ACC112 (cell line): Measurements from ENCODE around the gene HSPA2.
"Not testable (repeated sequence)": the region's sequence is repeated elsewhere in the genome, so short reads cannot be mapped to it uniquely, and the experiment has no call there.

Experiments
- H2AFZ ChIP-seq: fragments of 200-600 bp; sonication (generic); one replicate; pipeline ENCODE4 v1.6.0; 2017; ENCODE audit warnings: antibody characterized with exemption, low read length; ENCODE audit not compliant: unreplicated experiment
- H3K27ac ChIP-seq: fragments of 200-600 bp; sonication (generic); 2 replicates; pipeline ENCODE4 v1.5.1; 2014; ENCODE audit warnings: low read depth, mild to moderate bottlenecking, antibody characterized with exemption, low read length, moderate library complexity
- H3K27me3 ChIP-seq: fragments of 200-600 bp; sonication (generic); 2 replicates; pipeline ENCODE4 v1.6.1; 2014; ENCODE audit warnings: mild to moderate bottlenecking, antibody characterized with exemption, low read length, moderate library complexity, mixed read lengths; ENCODE audit not compliant: insufficient read depth
- H3K36me3 ChIP-seq: fragments of 200-600 bp; sonication (generic); 2 replicates; pipeline ENCODE4 v1.6.1; 2016; ENCODE audit warnings: mild to moderate bottlenecking, antibody characterized with exemption, low read length, moderate library complexity, mixed read lengths; ENCODE audit not compliant: insufficient read depth
- H3K4me1 ChIP-seq: fragments of 200-600 bp; sonication (generic); one replicate; pipeline ENCODE4 v1.6.1; 2016; ENCODE audit warnings: low read length, mixed read lengths; ENCODE audit not compliant: insufficient read depth, unreplicated experiment, control insufficient read depth
- H3K4me3 ChIP-seq: fragments of 200-600 bp; sonication (generic); 2 replicates; pipeline ENCODE4 v1.5.1; 2014; ENCODE audit warnings: mild to moderate bottlenecking, low read depth, low read length
- H3K79me2 ChIP-seq: fragments of 200-600 bp; sonication (generic); one replicate; pipeline ENCODE4 v1.6.0; 2016; ENCODE audit warnings: low read length; ENCODE audit not compliant: control insufficient read depth, unreplicated experiment, insufficient read depth

The HSPA2 gene

DNA sequence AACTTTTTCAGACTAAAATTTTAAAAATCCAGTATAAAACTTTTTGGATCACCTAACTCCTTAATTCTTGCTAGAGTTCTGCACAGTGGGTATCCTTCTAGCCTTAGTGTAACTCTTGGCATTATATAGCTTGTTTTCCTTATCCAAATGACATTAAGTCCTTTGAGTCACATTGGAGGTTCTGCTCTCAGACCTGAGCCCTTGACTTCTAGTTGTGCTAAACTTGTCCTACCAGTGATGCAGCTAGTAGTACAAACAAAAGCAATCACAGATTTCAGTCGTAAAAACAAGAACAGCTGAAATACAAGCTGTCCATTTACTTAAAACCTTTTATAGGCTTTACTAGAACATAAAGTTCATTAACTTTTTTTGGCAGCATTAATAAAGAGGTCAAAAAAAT, 25.5 kb upstream of the HSPA2 start:
- no peak overlapping the region for H3K4me3 ChIP-seq
- H3K79me2 ChIP-seq: peaks cover 88% of the 10 kb centered on the region
- H2AFZ ChIP-seq: no peak overlapping the region
- H3K36me3 ChIP-seq: no peaks in the 10 kb centered on the region
- H3K27me3 ChIP-seq: no peaks in the 10 kb centered on the region
- H3K27ac ChIP-seq: no peak overlapping the region
- peaks cover 13% of the 10 kb centered on the region for H3K4me1 ChIP-seq

DNA sequence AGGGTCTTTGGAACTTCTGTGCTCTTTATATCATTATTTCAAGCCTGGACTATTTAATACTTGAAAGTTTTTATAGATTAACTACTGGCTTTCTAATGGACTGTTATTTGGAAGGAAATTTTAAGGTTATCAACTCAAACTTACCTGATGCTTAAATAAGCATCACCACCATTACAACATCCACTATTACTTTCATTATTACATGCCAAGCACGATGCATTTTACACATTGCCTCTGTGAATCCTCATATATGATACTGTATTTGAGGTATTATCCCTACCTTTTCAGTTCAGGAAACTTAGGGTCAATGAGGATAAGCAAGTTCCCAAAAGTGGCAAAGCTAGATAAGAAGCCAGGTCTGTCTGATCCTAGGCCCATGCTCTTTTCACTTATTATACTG, 23.6 kb upstream of the HSPA2 start:
- Histone ChIP-seq H3K79me2 (peaks cover 86% of the 10 kb centered on the region), H3K27ac (no peak overlapping the region)

DNA sequence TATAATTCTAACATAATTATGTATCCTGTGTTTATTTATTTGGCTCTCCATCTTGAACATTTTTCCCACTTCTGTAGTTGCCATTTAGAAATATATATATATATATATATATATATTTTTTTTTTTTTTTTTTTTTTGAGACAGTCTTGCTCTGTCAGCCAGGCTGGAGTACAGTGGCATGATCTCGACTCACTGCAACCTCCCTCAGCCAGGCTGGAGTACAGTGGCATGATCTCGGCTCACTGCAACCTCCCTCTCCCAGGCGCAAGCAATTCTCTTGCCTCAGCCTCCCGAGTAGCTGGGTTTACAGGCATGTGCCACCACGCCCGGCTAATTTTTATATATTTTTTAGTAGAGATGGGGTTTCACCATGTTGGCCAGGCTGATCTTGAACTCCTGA, 22.9 kb upstream of the HSPA2 start:
- not testable (repeated sequence) for H2AFZ ChIP-seq, H3K4me1 ChIP-seq, H3K4me3 ChIP-seq, H3K27ac ChIP-seq, H3K27me3 ChIP-seq
- Histone ChIP-seq H3K79me2 (peaks cover 86% of the 10 kb centered on the region), H3K36me3 (peaks cover 13% of the 10 kb centered on the region)

More for the DNA sequence above, 23.6 kb upstream of the HSPA2 start:
- H3K36me3 ChIP-seq: peaks cover 6% of the 10 kb centered on the region; the same call in 1 of the 2 replicates
- peaks cover 3% of the 10 kb centered on the region for H3K4me1 ChIP-seq
- peak overlapping the region; percentile 43; the same call in 1 of the 2 replicates for H3K4me3 ChIP-seq
- H3K27me3 ChIP-seq: no peaks in the 10 kb centered on the region
- H2AFZ ChIP-seq: no peak overlapping the region

DNA sequence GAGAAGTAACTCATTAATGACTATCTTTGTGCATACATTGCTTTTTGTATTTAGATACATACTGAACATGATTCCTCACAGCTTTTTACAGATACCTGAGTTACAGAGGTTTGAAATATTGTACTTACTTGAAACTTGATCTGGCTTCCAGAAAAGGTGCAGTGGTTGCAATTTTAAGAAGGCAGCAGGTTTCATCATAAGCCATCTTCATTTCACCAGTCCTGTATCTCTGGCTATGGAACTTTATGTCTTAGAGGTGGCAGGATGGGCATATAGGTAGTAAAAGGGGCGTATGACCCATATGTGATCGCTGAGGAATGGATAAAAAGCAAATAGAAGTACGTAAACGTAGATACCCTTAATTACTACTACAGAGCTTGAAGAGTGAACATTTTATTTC, 22.3 kb upstream of the HSPA2 start:
- Histone ChIP-seq H3K27ac (no peak overlapping the region), H3K36me3 (peaks cover 19% of the 10 kb centered on the region), H3K79me2 (peaks cover 86% of the 10 kb centered on the region), H3K4me1 (peaks cover 3% of the 10 kb centered on the region), H3K4me3 (no peak overlapping the region), H3K27me3 (no peaks in the 10 kb centered on the region), H2AFZ (no peak overlapping the region)

DNA sequence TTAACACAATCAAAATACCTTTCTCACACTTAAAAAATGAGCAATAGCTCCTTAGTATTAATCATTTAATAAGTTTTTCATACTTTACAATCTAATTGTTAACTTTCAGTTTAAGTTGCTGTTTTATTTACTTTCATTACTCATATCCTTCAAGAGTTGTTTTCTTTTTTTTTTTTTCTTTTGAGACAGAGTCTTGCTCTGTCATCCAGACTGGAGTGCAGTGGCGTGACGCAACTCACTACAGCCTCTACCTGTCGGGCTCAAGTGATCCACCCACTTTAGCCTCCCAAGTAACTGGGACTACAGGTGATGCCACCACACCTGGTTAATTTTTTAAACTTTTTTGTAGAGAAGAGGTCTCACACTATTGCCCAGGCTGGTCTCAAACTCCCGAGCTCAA, 19.8 kb upstream of the HSPA2 start:
- Histone ChIP-seq H3K36me3 (peaks cover 22% of the 10 kb centered on the region), H3K79me2 (peaks cover 67% of the 10 kb centered on the region), H3K27ac (no peak overlapping the region), H3K4me3 (no peak overlapping the region), H3K27me3 (no peaks in the 10 kb centered on the region), H2AFZ (no peak overlapping the region), H3K4me1 (peaks cover 3% of the 10 kb centered on the region)

DNA sequence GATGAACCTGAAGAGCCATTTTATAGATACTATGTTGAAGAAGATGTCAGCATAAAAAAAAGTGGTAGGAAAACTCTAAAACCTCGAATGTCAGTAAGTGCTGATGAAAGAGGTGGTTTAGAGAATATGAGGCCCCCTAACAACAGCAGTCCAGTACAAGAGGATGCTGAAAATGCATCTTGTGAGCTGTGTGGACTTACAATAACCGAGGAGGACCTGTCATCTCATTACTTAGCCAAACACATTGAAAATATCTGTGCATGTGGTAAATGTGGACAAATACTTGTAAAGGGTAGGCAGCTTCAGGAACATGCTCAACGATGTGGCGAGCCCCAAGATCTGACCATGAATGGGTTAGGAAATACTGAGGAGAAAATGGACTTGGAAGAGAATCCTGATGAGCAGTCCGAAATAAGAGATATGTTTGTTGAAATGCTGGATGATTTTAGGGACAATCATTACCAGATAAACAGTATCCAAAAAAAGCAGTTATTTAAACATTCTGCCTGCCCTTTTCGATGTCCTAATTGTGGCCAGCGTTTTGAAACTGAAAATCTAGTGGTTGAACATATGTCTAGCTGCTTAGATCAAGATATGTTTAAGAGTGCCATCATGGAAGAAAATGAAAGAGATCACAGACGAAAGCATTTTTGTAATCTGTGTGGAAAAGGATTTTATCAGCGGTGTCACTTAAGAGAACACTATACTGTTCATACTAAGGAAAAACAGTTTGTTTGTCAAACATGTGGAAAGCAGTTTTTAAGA, 17.8 kb upstream of the HSPA2 start:
- H3K79me2 ChIP-seq: peaks cover 48% of the 10 kb centered on the region
- H3K27me3 ChIP-seq: no peaks in the 10 kb centered on the region
- peaks cover 28% of the 10 kb centered on the region for H3K36me3 ChIP-seq
- peaks cover 3% of the 10 kb centered on the region for H3K4me1 ChIP-seq
- no peak overlapping the region for H2AFZ ChIP-seq
- no peak overlapping the region for H3K4me3 ChIP-seq
- no peak overlapping the region for H3K27ac ChIP-seq

DNA sequence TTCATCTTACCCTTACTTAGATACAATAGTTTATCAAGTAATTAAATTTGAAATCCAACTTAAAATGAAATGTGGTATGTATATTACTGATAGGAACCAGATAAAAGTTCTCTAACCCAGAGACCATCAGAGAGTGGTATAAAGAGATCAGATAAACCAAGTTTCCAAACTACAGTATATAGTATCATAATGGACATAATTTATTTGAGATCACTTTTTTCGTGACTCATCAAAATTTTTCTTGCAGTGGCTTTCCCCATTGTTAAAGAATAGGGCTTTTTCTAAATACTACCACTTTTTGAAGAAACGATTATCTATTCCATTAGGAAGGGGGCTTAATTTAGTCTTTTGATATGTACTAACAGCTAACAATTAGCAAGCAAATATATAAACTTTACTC, 15.2 kb upstream of the HSPA2 start:
- peaks cover 35% of the 10 kb centered on the region for H3K36me3 ChIP-seq

DNA sequence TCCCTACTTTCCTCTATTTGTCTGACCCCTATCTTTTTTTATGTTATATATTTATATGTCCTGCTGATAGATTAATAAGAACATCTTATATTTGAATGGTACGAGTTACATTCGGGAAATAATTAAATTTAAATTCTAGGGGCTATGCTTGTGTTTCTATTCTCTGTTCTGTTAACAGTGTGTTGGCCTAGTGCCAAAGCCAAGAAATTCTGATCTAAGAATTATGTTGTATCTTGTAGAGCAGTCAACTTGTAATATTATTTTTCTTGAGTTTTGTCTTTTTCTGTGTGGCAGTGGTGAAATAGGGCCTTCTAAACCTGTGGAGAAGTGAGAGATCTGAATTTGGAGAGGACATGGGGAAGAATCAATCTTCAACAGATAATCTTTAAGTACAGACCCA, 9.0 kb upstream of the HSPA2 start:
- H3K4me1 ChIP-seq: peaks cover 16% of the 10 kb centered on the region
- no peak overlapping the region for H2AFZ ChIP-seq
- H3K27me3 ChIP-seq: no peaks in the 10 kb centered on the region
- peaks cover 13% of the 10 kb centered on the region; the same call in 1 of the 2 replicates for H3K36me3 ChIP-seq
- H3K27ac ChIP-seq: no peak overlapping the region
- no peaks in the 10 kb centered on the region for H3K79me2 ChIP-seq
- H3K4me3 ChIP-seq: no peak overlapping the region

More for the DNA sequence above, 15.2 kb upstream of the HSPA2 start:
- no peak overlapping the region for H2AFZ ChIP-seq
- no peaks in the 10 kb centered on the region for H3K27me3 ChIP-seq
- peaks cover 29% of the 10 kb centered on the region for H3K79me2 ChIP-seq
- H3K27ac ChIP-seq: no peak overlapping the region
- no peak overlapping the region for H3K4me3 ChIP-seq
- H3K4me1 ChIP-seq: peaks cover 16% of the 10 kb centered on the region

DNA sequence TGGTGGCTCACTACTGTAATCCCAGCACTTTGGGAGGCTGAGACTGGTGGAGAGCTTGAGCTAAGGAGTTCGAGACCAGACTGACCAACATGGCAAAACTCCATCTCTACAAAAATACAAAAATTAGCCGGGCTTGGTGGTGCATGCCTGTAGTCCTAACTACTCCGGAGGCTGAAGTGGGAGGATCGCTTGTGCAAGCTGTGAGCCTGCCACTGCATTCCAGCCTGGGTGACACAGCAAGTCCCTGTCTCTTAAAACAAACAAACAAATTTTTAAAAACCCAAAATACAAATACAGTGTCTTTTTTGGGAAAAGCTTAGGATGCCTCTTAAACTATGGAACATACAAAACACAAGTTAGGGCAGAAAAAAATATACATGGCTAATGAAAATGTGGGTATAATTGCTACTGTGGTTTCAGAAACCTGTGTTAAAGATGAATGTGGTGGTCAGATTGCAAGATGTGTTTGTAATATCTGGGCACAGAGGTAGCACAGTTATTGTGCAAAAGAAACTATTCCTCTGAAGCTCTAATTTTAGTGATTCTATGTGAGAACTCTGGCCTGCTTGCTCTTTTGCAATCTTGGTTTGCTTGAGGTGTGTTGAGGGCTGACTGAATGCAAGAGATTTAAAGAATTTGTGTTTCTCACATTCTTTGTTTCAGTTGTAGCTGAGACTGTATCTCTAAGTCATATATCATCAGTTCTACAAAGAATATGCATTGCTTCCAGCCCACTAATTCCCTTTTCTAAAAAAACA, 3.9 kb upstream of the HSPA2 start:
- H2AFZ ChIP-seq: no peak overlapping the region
- no peak overlapping the region for H3K4me3 ChIP-seq
- no peaks in the 10 kb centered on the region for H3K79me2 ChIP-seq
- H3K36me3 ChIP-seq: peaks cover 3% of the 10 kb centered on the region; the same call in 1 of the 2 replicates
- H3K27me3 ChIP-seq: peaks cover 11% of the 10 kb centered on the region
- H3K4me1 ChIP-seq: peaks cover 5% of the 10 kb centered on the region
- no peak overlapping the region for H3K27ac ChIP-seq

DNA sequence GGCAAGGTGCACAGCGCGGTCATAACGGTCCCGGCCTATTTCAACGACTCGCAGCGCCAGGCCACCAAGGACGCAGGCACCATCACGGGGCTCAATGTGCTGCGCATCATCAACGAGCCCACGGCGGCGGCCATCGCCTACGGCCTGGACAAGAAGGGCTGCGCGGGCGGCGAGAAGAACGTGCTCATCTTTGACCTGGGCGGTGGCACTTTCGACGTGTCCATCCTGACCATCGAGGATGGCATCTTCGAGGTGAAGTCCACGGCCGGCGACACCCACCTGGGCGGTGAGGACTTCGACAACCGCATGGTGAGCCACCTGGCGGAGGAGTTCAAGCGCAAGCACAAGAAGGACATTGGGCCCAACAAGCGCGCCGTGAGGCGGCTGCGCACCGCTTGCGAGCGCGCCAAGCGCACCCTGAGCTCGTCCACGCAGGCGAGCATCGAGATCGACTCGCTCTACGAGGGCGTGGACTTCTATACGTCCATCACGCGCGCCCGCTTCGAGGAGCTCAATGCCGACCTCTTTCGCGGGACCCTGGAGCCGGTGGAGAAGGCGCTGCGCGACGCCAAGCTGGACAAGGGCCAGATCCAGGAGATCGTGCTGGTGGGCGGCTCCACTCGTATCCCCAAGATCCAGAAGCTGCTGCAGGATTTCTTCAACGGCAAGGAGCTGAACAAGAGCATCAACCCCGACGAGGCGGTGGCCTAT, 875 bp downstream of the HSPA2 start:
- Histone ChIP-seq H3K27ac (no peak overlapping the region), H3K36me3 (no peaks in the 10 kb centered on the region), H3K79me2 (no peaks in the 10 kb centered on the region), H2AFZ (no peak overlapping the region), H3K4me1 (peaks cover 4% of the 10 kb centered on the region), H3K4me3 (peak overlapping the region; percentile 80), H3K27me3 (peaks cover 23% of the 10 kb centered on the region)
